ENCODE measurements around the gene CACNG1.
"Not testable (repeated sequence)": the region's sequence is repeated elsewhere in the genome, so short reads cannot be mapped to it uniquely, and the experiment has no call there.

CACNG1 gene

DNA sequence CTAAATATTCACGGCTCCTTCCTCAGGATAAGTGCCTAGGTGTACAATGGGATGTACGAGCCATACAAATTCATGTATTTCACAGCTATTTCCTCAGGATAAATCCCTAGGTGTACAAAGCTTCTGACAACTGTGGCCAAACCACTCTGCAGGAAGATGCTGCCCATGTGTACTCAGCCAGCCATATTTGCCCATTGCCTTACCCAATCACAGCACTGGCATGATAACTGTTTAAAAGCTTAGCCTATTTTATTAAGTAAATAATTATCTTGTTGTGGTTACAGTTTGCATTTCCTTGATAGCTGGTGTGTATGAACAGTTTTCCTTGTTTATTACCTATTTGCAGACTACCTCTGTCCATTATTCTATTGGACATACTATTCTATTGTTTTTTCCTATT is 35.1 kb downstream of the CACNG1 start:
- DNase-seq (ENCODE audit: low read depth) = no peak

DNA sequence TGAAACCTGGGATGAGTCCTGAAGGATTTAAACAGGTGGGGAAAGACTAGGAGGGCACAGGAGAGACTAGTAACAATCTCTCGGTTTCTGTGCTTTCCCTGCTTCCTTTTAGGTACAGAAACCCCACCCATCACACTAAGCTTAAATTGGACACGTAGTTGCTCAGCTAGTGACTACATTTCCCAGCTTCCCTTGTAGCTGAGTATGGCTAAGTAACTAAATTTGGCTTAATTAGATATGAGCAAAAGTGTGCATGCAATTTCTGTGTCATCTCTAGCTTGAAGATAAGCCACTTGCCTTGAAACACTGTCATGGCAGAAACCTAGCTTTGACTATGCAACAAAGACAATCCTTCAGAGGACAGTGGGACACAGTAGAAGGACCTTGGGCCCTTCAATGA is 36.5 kb downstream of the CACNG1 start:
- no peak for DNase-seq (ENCODE audit: low read depth)

DNA sequence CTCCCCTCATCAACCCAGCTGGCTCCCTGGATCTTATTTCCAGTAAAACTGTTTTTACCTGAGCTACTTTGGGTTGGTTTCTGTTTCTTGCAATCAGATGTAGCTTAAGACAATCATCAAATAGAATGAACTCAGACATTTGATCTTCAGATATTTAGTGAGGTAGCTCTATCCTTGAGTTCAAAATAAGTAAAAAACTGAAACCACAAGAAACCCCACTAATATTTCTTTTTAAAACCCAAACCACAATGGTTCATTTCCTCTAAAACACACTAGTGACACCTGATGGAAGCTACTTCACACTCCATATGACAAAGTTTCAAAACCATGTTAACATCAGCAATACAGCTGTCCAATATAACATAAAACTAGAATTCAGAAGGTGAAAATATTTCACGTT is 37.8 kb downstream of the CACNG1 start:
- no peak for DNase-seq (ENCODE audit: low read depth)

DNA sequence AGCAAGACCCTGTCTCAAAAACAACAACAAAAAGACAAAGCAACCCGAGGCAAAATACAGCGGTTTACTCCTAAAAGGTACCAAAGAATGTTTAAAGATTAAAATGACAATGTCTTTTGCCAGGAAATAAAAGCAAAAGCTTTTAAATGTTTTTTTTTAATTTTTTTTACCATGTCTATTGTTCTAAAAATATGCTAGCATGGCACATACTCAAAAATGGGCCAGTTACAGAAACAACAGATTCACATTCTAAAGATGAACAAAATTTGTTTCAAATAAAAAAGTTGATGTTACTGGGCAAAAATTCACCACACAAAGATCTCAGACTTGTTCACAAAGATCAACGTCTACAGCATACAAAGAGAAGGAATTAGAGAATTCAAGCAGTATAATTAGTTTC is 41.1 kb downstream of the CACNG1 start:
- no peak for DNase-seq (ENCODE audit: low read depth)

DNA sequence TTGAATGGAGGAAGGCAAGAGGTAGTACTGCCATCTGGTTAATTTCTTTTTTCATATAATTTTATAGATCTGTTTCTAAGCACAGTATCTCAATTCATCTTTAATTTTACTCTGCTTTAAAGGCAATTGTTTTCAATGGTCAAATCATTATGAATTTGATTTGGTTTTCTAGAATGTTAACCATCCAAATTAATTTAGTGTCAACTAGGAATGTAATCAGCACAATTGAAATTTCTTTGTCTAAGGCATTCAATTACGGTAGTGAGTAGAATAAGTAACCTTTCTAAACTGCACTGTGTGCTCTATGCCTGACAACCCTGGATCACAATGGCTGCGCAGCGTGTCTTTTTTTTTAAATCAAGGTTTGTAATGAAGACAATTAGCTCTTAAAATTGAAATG is 44.3 kb downstream of the CACNG1 start:
- no peak for DNase-seq (ENCODE audit: low read depth)

DNA sequence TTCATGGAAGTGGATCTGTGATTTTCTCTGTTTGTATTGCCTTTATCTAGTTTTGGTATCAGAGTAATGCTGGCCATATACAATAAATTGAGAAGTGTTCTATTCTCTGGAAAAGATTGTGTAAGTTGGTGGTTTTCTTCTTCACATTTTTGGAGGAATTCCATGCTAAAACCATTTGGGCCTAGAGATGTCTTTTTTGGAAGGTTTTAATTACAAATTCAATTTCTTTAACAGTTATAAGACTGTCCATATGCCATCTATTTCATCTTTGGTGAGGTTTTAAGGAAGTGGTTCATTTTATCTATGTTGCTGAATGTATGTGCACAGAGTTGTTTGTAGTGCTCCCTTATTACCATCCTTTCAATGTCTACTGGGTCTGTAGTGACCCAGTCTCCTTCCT is 46.0 kb downstream of the CACNG1 start:
- DNase-seq (ENCODE audit: low read depth) = no peak

DNA sequence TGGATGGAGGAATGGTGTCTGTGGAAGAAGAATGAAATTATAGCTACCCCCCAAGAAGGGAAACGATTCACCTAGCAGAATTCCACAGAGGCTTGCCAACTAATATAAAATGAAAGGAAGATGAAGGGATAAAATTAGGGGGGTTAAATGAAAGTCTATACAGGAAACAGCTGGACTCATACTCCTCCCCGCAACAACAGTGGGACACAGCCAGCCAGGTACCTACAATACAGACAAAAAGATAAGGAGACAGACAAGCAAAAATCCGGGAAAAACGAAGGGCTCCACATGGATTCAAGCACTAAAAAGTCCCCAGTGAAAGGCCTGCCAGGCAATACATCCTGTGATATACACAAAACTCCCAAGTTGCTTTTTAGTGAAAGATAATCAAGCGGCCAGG is 47.9 kb downstream of the CACNG1 start:
- no peak for DNase-seq (ENCODE audit: low read depth)

DNA sequence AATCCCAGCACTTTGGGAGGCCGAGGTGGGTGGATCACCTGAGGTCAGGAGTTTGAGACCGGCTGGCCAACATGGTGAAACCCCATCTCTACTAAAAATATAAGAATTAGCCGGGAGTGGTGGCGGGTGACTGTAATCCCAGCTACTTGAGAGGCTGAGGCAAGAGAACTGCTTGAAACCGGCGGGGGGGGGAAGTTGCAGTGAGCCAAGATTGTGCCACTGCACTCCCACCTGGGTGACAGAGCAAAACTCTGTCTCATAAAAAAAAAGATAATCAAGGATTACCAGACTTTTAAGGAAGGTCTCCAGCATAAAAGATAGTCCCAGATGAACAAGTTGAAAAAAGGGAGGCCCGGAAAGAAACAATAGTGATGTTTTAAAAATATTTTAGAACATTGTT is 48.4 kb downstream of the CACNG1 start:
- not testable (repeated sequence) for DNase-seq (ENCODE audit: low read depth)

DNA sequence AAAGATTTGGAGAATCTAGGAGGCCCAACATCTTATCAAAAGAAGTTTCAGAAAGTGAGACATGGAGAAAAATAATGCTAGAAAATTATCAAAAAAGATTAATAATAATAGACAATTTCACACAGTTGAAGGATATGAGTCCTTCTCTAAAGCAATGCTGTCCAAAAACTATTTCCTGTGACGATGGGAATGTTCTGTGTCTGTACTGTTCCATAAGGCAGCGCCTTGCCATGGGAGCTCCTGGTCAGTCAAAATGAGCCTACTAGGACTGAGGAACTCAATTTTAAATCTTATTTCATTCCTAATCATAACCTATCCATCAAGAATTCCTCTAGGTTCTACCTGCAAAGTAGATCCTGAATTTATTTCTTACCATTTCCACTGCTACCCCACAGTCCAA is 49.0 kb downstream of the CACNG1 start:
- no peak for DNase-seq (ENCODE audit: low read depth)

DNA sequence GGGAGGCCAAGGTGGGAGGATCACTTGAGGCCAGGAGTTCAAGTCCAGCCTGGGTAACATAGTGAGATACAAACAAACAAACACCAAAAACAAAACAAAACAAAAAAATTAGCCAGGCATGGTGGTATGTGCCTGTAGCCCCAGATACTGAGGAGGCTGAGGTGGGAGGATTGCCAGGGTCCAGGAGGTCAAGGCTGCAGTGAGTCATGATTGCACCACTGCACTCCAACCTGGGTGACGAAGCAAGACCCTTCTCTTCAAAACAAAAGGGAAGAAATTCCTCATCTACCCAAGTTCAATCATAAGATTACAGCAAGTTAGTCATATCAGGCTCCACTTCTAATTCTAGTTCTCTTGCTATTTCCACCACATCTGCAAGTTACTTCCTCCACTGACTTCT is 50.9 kb downstream of the CACNG1 start:
- DNase-seq (ENCODE audit: low read depth) = not testable (repeated sequence)

DNA sequence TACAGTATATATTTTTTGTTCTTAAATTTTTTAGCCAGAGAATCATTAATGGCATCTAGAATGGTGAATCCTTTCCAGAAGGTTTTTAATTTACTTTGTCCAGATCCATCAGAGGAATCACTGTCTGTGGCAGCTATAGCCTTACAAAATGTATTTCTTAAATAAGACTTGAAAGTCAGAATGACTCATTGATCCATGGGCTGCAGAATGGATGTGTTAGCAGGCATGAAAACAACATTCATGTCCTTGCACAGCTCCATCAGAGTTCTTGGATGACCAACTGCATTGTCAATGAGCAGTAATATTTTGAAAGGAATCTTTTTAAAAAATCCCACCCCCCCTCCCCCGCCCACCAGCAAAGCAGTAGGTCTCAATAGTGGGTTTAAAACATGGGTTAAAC is 51.4 kb downstream of the CACNG1 start:
- DNase-seq (ENCODE audit: low read depth) = no peak

DNA sequence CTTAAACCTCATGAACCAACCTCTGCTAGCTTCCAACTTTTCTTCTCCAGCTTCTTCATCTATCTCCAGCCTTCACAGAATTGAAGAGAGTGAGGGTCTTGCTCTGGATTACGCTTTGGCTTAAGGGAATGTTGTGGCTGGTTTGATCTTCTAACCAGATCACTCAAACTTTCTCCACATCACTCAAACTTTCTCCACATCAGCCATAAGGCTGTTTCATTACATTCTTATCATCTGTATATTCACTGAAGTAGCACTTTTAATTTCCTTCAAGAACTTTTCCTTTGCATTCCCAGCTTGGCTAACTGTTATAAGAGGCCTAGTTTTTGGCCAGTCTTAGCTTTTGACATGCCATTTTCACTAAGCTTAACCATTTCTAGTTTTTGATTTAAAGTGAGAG is 52.3 kb downstream of the CACNG1 start:
- DNase-seq (ENCODE audit: low read depth) = no peak

DNA sequence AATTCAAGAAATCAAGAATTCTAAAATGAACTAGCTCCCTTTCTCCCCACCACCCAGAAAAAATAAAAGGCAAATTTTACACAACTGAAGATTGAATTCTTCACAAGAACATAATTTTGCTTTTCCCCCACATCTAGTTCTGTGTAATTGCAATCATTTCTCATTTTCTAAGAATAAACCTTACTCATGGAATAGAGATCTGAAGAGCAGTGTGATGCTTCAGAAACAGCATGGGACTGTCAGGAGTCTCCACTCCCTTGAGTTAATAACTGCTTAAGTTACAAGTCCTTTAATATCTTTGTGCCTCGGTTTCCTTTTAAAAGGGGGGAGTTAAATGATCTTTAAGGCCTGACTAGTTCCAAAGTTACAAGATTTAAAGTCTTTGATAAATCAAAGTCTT is 53.7 kb downstream of the CACNG1 start:
- no peak for DNase-seq (ENCODE audit: low read depth)

DNA sequence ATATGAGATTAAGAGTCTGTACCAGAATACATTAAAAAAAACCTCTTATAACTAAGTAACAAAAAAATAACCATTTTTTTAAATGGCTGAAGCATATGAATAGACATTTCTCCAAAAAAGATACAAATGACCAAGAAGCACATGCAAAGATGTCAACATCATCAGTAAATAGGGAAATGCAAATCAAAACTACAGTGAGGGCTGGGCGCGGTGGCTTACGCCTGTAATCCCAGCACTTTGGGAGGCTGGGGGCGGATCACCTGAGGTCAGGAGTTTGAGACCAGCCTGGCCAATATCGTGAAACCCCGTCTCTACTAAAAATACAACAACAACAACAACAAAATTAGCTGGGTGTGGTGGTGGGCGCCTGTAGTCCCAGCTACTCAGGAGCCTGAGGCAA is 60.3 kb downstream of the CACNG1 start:
- DNase-seq (ENCODE audit: low read depth) = not testable (repeated sequence)

DNA sequence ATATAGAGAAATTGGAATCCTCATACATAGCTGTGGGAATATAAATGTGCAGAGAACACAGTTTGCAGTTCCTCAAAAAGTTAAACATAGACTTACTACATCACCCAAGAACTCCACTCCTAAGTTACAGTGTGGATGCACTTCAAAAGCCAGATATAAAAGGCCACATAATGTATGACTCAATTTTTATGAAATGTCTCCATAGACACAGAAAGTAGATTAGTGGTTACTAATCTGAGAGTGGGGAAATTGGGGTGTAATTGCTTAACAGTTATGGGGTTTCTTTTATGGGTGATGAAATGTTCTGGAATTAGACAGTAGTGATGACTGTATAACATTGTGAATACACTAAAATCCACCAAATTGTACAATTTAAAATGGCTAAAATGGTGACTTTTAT is 60.9 kb downstream of the CACNG1 start:
- no peak for DNase-seq (ENCODE audit: low read depth)
